ENCODE measurements around the gene DDX53.

Gene DDX53

GRCh38 chrX:22999696-23000223 lies at the start of gene DDX53:
TSS of gene DDX53 (plus strand) at chrX:22999960. CDS start at chrX:23000058, 98 bp downstream.
- no peaks in the 10 kb centered on the region for H3K4me1 ChIP-seq (ENCODE audit: control insufficient read depth, insufficient read depth, low read length)
- DNase-seq (ENCODE audit: low read depth) = no peak
- no peak within 1 kb of the TSS for H3K4me3 ChIP-seq (ENCODE audit: low read length)
- no peaks in the 10 kb centered on the region for H3K36me3 ChIP-seq (ENCODE audit: control insufficient read depth, insufficient read depth, low read length, severe bottlenecking)
- peaks cover 4% of the 10 kb centered on the region for H3K27me3 ChIP-seq (replicated peaks; ENCODE audit: control insufficient read depth, insufficient read depth, low read length)
- no peak within 1 kb of the TSS for H3K9ac ChIP-seq (ENCODE audit: low read length)
- H3K9me3 ChIP-seq (ENCODE audit: control insufficient read depth, low read length) = no peaks in the 10 kb centered on the region

GRCh38 chrX:22950269-22951266 lies 49.2 kb upstream of the DDX53 start:
- peak; percentile 65 for DNase-seq (ENCODE audit: low read depth)
- Histone ChIP-seq H3K36me3 (ENCODE audit: control insufficient read depth, insufficient read depth, low read length, severe bottlenecking) (no peaks in the 10 kb centered on the region), H3K9me3 (ENCODE audit: control insufficient read depth, low read length) (no peaks in the 10 kb centered on the region), H3K4me1 (ENCODE audit: control insufficient read depth, insufficient read depth, low read length) (peaks cover 6% of the 10 kb centered on the region), H3K9ac (ENCODE audit: low read length) (no peak overlapping the region), H3K27me3 (replicated peaks; ENCODE audit: control insufficient read depth, insufficient read depth, low read length) (no peaks in the 10 kb centered on the region), H3K4me3 (ENCODE audit: low read length) (no peak overlapping the region)

DNA sequence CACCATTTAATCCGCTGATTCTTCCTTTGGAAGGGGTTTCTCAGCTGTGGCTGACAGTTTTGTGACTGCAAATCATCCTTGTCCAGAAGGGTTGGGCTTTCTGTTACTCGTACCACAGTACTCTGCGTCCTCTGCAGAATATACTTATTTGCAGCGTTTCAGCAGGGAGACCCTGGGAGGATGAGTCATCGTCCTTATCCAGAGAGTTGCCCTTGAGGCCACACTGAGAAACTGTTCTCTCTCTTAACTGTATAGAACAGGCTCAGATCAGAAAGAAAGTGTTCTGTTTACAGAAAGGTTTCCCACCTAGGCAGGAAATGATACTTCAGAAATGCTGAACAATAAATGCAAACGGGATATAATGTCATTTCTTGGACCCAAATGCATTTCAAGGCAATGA lies 47.8 kb upstream of the DDX53 start:
- H3K9ac ChIP-seq (ENCODE audit: low read length) = no peak overlapping the region
- H3K36me3 ChIP-seq (ENCODE audit: control insufficient read depth, insufficient read depth, low read length, severe bottlenecking) = no peaks in the 10 kb centered on the region
- peak; percentile 32 for DNase-seq (ENCODE audit: low read depth)
- H3K4me1 ChIP-seq (ENCODE audit: control insufficient read depth, insufficient read depth, low read length) = peaks cover 6% of the 10 kb centered on the region
- H3K4me3 ChIP-seq (ENCODE audit: low read length) = no peak overlapping the region
- H3K27me3 ChIP-seq (replicated peaks; ENCODE audit: control insufficient read depth, insufficient read depth, low read length) = no peaks in the 10 kb centered on the region
- H3K9me3 ChIP-seq (ENCODE audit: control insufficient read depth, low read length) = no peaks in the 10 kb centered on the region

DNA sequence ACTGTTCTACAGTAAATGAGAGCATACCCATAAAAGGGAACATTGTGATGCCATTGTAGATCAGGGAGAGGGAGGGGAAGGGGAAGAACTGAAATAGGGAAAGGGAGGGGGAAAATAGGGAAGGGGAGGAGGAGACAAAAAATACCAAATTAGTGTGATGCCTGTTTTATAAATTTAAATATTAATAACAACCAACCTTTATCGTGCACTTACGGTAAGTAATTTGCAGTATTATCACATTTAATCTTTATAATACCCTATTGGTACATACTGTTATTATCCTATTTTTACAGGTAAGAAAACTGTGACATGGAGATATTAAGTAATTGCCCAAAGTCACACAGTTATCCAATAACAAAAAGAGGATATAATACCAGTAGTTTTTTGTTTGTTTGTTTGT lies 41.5 kb upstream of the DDX53 start:
- Histone ChIP-seq H3K36me3 (ENCODE audit: control insufficient read depth, insufficient read depth, low read length, severe bottlenecking) (no peaks in the 10 kb centered on the region), H3K4me3 (ENCODE audit: low read length) (no peak overlapping the region)
- no peak for DNase-seq (ENCODE audit: low read depth)

DNA sequence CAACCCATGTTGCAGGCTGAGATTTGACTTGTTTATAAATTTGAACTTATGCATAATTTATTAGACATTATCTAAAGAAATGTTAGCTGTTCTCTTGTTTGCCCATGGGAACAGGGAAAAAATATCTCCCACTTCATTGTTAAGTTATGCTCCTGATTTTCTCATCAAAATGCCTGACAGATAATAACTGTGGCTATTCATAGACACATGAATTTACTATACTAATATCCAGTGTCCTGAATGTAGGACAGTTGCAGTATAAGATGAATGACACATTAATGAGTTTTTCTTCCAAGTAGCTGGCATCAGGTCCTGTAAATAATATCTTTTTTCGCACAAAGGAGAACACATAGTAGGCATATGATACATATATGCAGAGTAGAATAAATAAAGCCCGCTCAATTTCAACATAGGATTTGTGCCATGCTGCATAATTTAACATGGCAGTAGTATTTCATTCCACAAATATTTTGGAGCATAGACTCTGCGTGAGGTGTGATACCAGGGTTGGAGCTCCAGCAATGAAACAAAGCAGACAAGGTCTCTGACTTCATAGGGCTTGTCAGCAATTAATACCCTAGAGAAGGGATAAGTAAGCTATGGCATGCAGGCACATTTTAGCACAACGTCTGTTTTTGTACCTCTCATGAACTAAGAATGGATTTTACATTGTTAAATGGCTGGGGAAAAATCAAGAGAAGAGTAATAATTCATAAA lies 40.4 kb upstream of the DDX53 start:
- no peak for DNase-seq (ENCODE audit: low read depth)
- Histone ChIP-seq H3K27me3 (replicated peaks; ENCODE audit: control insufficient read depth, insufficient read depth, low read length) (no peaks in the 10 kb centered on the region), H3K36me3 (ENCODE audit: control insufficient read depth, insufficient read depth, low read length, severe bottlenecking) (no peaks in the 10 kb centered on the region), H3K9ac (ENCODE audit: low read length) (no peak overlapping the region), H3K9me3 (ENCODE audit: control insufficient read depth, low read length) (no peaks in the 10 kb centered on the region), H3K4me1 (ENCODE audit: control insufficient read depth, insufficient read depth, low read length) (no peaks in the 10 kb centered on the region), H3K4me3 (ENCODE audit: low read length) (no peak overlapping the region)

More for the DNA sequence above, 41.5 kb upstream of the DDX53 start:
- no peaks in the 10 kb centered on the region for H3K4me1 ChIP-seq (ENCODE audit: control insufficient read depth, insufficient read depth, low read length)
- no peaks in the 10 kb centered on the region for H3K9me3 ChIP-seq (ENCODE audit: control insufficient read depth, low read length)
- no peak overlapping the region for H3K9ac ChIP-seq (ENCODE audit: low read length)
- H3K27me3 ChIP-seq (replicated peaks; ENCODE audit: control insufficient read depth, insufficient read depth, low read length) = no peaks in the 10 kb centered on the region

- H3K9me3 ChIP-seq (ENCODE audit: control insufficient read depth, low read length) = no peaks in the 10 kb centered on the region
- no peak for DNase-seq (ENCODE audit: low read depth)
- H3K4me3 ChIP-seq (ENCODE audit: low read length) = no peak overlapping the region
- no peak overlapping the region for H3K9ac ChIP-seq (ENCODE audit: low read length)
- H3K27me3 ChIP-seq (replicated peaks; ENCODE audit: control insufficient read depth, insufficient read depth, low read length) = no peaks in the 10 kb centered on the region
- H3K4me1 ChIP-seq (ENCODE audit: control insufficient read depth, insufficient read depth, low read length) = no peaks in the 10 kb centered on the region
- no peaks in the 10 kb centered on the region for H3K36me3 ChIP-seq (ENCODE audit: control insufficient read depth, insufficient read depth, low read length, severe bottlenecking)
Observed at GRCh38 chrX:22963196-22963595, 36.6 kb upstream of the DDX53 start.

DNA sequence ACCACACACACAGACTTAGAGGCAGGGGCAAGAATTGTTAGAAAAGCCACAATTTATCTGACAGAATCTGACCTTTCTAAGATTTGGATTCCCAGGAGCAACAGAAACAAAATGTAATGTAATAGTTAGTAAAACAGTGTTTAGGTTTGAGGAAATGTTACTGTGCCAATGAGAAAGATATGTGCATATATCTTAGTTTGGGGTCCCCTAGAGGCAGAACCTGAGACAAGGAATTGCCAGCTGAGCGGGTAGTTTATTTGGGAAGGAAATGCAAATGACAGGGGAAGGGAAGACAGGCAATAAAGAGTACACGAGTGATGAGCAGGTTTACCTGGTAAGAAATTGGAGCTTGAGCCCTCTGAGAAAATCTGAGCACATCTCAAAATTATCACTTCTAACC lies 31.3 kb upstream of the DDX53 start:
- H3K9ac ChIP-seq (ENCODE audit: low read length) = no peak overlapping the region
- no peaks in the 10 kb centered on the region for H3K36me3 ChIP-seq (ENCODE audit: control insufficient read depth, insufficient read depth, low read length, severe bottlenecking)
- H3K4me1 ChIP-seq (ENCODE audit: control insufficient read depth, insufficient read depth, low read length) = no peaks in the 10 kb centered on the region
- H3K9me3 ChIP-seq (ENCODE audit: control insufficient read depth, low read length) = no peaks in the 10 kb centered on the region
- no peak overlapping the region for H3K4me3 ChIP-seq (ENCODE audit: low read length)
- no peaks in the 10 kb centered on the region for H3K27me3 ChIP-seq (replicated peaks; ENCODE audit: control insufficient read depth, insufficient read depth, low read length)
- no peak for DNase-seq (ENCODE audit: low read depth)

- Histone ChIP-seq H3K4me1 (ENCODE audit: control insufficient read depth, insufficient read depth, low read length) (no peaks in the 10 kb centered on the region), H3K9ac (ENCODE audit: low read length) (no peak overlapping the region), H3K9me3 (ENCODE audit: control insufficient read depth, low read length) (no peaks in the 10 kb centered on the region), H3K36me3 (ENCODE audit: control insufficient read depth, insufficient read depth, low read length, severe bottlenecking) (no peaks in the 10 kb centered on the region), H3K4me3 (ENCODE audit: low read length) (no peak overlapping the region), H3K27me3 (replicated peaks; ENCODE audit: control insufficient read depth, insufficient read depth, low read length) (no peaks in the 10 kb centered on the region)
- DNase-seq (ENCODE audit: low read depth) = peak; percentile 16
Observed at GRCh38 chrX:22969411-22969810, 30.3 kb upstream of the DDX53 start.

DNA sequence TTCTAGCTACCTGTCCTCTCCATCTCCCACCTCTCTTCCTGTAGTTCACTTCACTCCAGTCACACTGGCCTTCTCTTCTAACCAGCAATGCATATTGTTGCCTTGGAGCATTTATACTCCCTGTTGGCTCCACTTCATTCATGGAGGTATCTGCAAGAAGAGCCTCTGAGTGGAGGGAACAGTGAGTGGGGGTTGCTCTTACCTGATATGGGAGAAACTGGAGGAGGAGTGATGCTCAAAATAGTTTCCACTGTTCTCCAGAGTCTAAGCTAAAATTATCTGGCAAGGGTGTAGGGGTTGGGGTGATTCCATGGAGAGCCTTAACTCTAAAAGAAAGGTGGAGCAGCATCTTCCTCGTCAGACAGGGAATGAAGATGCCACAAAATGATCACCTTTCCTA lies 28.9 kb upstream of the DDX53 start:
- no peak overlapping the region for H3K4me3 ChIP-seq (ENCODE audit: low read length)
- H3K9me3 ChIP-seq (ENCODE audit: control insufficient read depth, low read length) = no peaks in the 10 kb centered on the region
- no peak overlapping the region for H3K9ac ChIP-seq (ENCODE audit: low read length)
- no peak for DNase-seq (ENCODE audit: low read depth)
- H3K27me3 ChIP-seq (replicated peaks; ENCODE audit: control insufficient read depth, insufficient read depth, low read length) = no peaks in the 10 kb centered on the region
- H3K36me3 ChIP-seq (ENCODE audit: control insufficient read depth, insufficient read depth, low read length, severe bottlenecking) = no peaks in the 10 kb centered on the region
- no peaks in the 10 kb centered on the region for H3K4me1 ChIP-seq (ENCODE audit: control insufficient read depth, insufficient read depth, low read length)

DNA sequence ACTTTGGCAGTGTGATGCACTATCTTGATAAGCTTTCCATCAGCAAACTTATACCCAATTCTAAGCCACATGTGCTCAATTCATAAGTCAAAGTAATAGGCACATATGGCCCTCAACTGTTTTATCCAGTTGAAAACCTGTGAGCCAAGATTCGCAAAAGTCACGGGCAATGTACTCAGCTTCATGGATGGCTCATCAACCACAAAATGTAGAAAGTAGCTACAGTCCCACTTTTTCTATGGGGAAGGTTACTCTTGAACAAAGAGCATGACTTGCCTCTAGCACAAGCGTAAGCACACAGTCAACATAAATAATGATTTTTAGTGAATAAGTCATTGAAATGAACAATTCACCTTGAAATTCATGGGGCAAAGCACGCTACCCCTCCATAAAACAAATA lies 25.1 kb upstream of the DDX53 start:
- H3K27me3 ChIP-seq (replicated peaks; ENCODE audit: control insufficient read depth, insufficient read depth, low read length) = no peaks in the 10 kb centered on the region
- H3K4me3 ChIP-seq (ENCODE audit: low read length) = no peak overlapping the region
- H3K9ac ChIP-seq (ENCODE audit: low read length) = no peak overlapping the region
- no peaks in the 10 kb centered on the region for H3K36me3 ChIP-seq (ENCODE audit: control insufficient read depth, insufficient read depth, low read length, severe bottlenecking)
- H3K9me3 ChIP-seq (ENCODE audit: control insufficient read depth, low read length) = no peaks in the 10 kb centered on the region
- DNase-seq (ENCODE audit: low read depth) = no peak
- no peaks in the 10 kb centered on the region for H3K4me1 ChIP-seq (ENCODE audit: control insufficient read depth, insufficient read depth, low read length)

DNA sequence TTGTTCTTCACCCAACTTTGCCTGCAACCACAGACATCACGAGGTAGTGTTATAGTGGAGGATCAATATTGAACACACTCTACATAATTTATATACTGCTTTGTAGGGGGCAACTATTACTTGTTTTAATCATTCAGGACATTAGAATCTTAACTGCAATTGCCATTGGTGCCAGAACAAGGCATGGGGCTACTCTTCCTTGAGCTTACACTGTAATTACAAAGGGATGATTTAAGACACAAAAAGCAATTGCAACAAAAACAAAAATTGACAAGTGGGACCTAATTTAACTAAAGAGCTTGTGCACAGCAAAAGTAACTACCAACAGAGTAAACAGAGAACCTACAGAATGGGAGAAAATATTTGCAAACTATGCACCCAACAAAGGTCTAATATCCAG lies 24.0 kb upstream of the DDX53 start:
- H3K9ac ChIP-seq (ENCODE audit: low read length) = no peak overlapping the region
- no peaks in the 10 kb centered on the region for H3K4me1 ChIP-seq (ENCODE audit: control insufficient read depth, insufficient read depth, low read length)
- no peak overlapping the region for H3K4me3 ChIP-seq (ENCODE audit: low read length)
- no peaks in the 10 kb centered on the region for H3K9me3 ChIP-seq (ENCODE audit: control insufficient read depth, low read length)
- no peaks in the 10 kb centered on the region for H3K36me3 ChIP-seq (ENCODE audit: control insufficient read depth, insufficient read depth, low read length, severe bottlenecking)
- no peak for DNase-seq (ENCODE audit: low read depth)
- H3K27me3 ChIP-seq (replicated peaks; ENCODE audit: control insufficient read depth, insufficient read depth, low read length) = no peaks in the 10 kb centered on the region

Data from adipocyte (in vitro differentiated cells).